MCF 10A (cell line): ENCODE data around the gene STIM1. TPM values are rescaled to one million over a fixed set of nuclear protein-coding genes. Genes with fewer than 3 reads are reported as not detected.

Source experiments
- BruUV-seq: library from RNA; stranded (reverse); fragments of 400-500 nt; replicated peaks from 2 replicates; lab custom pipeline; 2021; lab: Mats Ljungman, UMichigan
- CTCF ChIA-PET: fragments of 300-600 bp; sonication (Branson Sonifier 250); formaldehyde crosslinking; extraction: SDS; loops from one replicate; lab custom pipeline; 2021; ENCODE audit warnings: antibody characterized with exemption, inconsistent platforms; lab: Yijun Ruan, JAX
- POLR2A ChIA-PET: fragments of 300-600, 350-650 bp; sonication (Branson Sonifier 250); formaldehyde crosslinking; extraction: SDS; loops from one replicate; lab custom pipeline; 2020; ENCODE audit warnings: antibody characterized with exemption, inconsistent platforms; lab: Yijun Ruan, JAX
- DNase-seq: peaks from one replicate; pipeline ENCODE4 v3.0.0-alpha.2; 2018; ENCODE audit not compliant: unreplicated experiment
- H3K27ac Mint-ChIP-seq: one replicate; pipeline ENCODE4 v1.8.0; 2022; ENCODE audit warnings: mild to moderate bottlenecking, low read depth, mixed read lengths; ENCODE audit not compliant: unreplicated experiment
- H3K27me3 Mint-ChIP-seq: one replicate; pipeline ENCODE4 v1.8.0; 2022; ENCODE audit warnings: mixed read lengths; ENCODE audit not compliant: insufficient read depth, unreplicated experiment
- H3K36me3 Mint-ChIP-seq: one replicate; pipeline ENCODE4 v1.8.0; 2022; ENCODE audit warnings: mild to moderate bottlenecking, moderate library complexity, mixed read lengths; ENCODE audit not compliant: insufficient read depth, unreplicated experiment
- H3K4me1 Mint-ChIP-seq: one replicate; pipeline ENCODE4 v1.8.0; 2022; ENCODE audit warnings: mixed read lengths; ENCODE audit not compliant: insufficient read depth, unreplicated experiment
- H3K4me3 Mint-ChIP-seq: one replicate; pipeline ENCODE4 v1.8.0; 2022; ENCODE audit warnings: mild to moderate bottlenecking, moderate library complexity, mixed read lengths; ENCODE audit not compliant: unreplicated experiment
- H3K9me3 Mint-ChIP-seq: one replicate; pipeline ENCODE4 v1.8.0; 2022; ENCODE audit warnings: mixed read lengths; ENCODE audit not compliant: unreplicated experiment
- CTCF ChIP-seq: fragments of 200-600 bp; IDR thresholded peaks from one replicate; pipeline ENCODE4 v1.8.0; 2022; ENCODE audit warnings: antibody characterized with exemption, mild to moderate bottlenecking; ENCODE audit not compliant: unreplicated experiment
- intact Hi-C: fragments of 100-400 bp; cut with micrococcal nuclease; formaldehyde crosslinking; loops from 2 replicates; pipeline ENCODE4 v1.14.1; 2022
- total RNA-seq: library from RNA; stranded (reverse); gene quantifications from 2 replicates; pipeline ENCODE4 v1.2.3, GENCODE V29; 2022

Gene STIM1
- total RNA-seq, 1 experiment from 2014 or later: 41.2 TPM

- H3K36me3 Mint-ChIP-seq: no peaks in the 10 kb centered on the region
- H3K27ac Mint-ChIP-seq: no peak overlapping the region
- H3K4me1 Mint-ChIP-seq: no peaks in the 10 kb centered on the region
- no peak for TF ChIP-seq CTCF
- ChIA-PET POLR2A (interaction anchor here (0.7 kb wide), 1 partner anchor 14 kb away, joined by 3 read pairs; no protein-coding TSS in a partner anchor), CTCF (interaction anchor here (0.6 to 1.1 kb wide), 2 partner anchors 13 to 92 kb away, joined by 3 to 5 read pairs; partner anchors contain the start of gene RHOG)
- no peak for DNase-seq
- intact Hi-C loops: no loop called here
- H3K4me3 Mint-ChIP-seq: no peak overlapping the region
- no peaks in the 10 kb centered on the region for H3K27me3 Mint-ChIP-seq
- no TSS peak for BruUV-seq
- H3K9me3 Mint-ChIP-seq: no peaks in the 10 kb centered on the region
Observed at GRCh38 chr11:3933165-3933628, 77.7 kb downstream of the STIM1 start.

- no peak overlapping the region for H3K4me3 Mint-ChIP-seq
- H3K27ac Mint-ChIP-seq: no peak overlapping the region
- no TSS peak for BruUV-seq
- no peaks in the 10 kb centered on the region for H3K9me3 Mint-ChIP-seq
- POLR2A ChIA-PET: no interaction called here
- CTCF ChIA-PET: no interaction called here
- peaks cover 2% of the 10 kb centered on the region for H3K4me1 Mint-ChIP-seq
- no peaks in the 10 kb centered on the region for H3K27me3 Mint-ChIP-seq
- no peak for TF ChIP-seq CTCF
- intact Hi-C loops: no loop called here
- no peak for DNase-seq
- no peaks in the 10 kb centered on the region for H3K36me3 Mint-ChIP-seq
Observed at GRCh38 chr11:3934658-3935057, 79.2 kb downstream of the STIM1 start.

GRCh38 chr11:3936517-3936916 lies 81.1 kb downstream of the STIM1 start:
- no peaks in the 10 kb centered on the region for H3K27me3 Mint-ChIP-seq
- no peaks in the 10 kb centered on the region for H3K9me3 Mint-ChIP-seq
- POLR2A ChIA-PET: interaction anchor here (0.8 kb wide), 1 partner anchor 30 kb away, joined by 3 read pairs; no protein-coding TSS in a partner anchor
- TF ChIP-seq CTCF: no peak
- intact Hi-C loops: no loop called here
- H3K36me3 Mint-ChIP-seq: no peaks in the 10 kb centered on the region
- BruUV-seq: no TSS peak
- H3K4me3 Mint-ChIP-seq: no peak overlapping the region
- no peak for DNase-seq
- CTCF ChIA-PET: no interaction called here
- no peak overlapping the region for H3K27ac Mint-ChIP-seq
- peaks cover 13% of the 10 kb centered on the region for H3K4me1 Mint-ChIP-seq

GRCh38 chr11:3939211-3939610 lies 83.7 kb downstream of the STIM1 start:
- BruUV-seq: no TSS peak
- Mint-ChIP-seq H3K36me3 (no peaks in the 10 kb centered on the region), H3K4me1 (peaks cover 13% of the 10 kb centered on the region), H3K27ac (no peak overlapping the region), H3K4me3 (no peak overlapping the region), H3K9me3 (no peaks in the 10 kb centered on the region), H3K27me3 (no peaks in the 10 kb centered on the region)
- intact Hi-C loops: no loop called here
- TF ChIP-seq CTCF: no peak
- POLR2A ChIA-PET: interaction anchor here (0.7 kb wide), 1 partner anchor 60 kb away, joined by 3 read pairs; no protein-coding TSS in a partner anchor
- CTCF ChIA-PET: interaction anchor here (0.9 to 1.7 kb wide), 3 partner anchors 20 to 133 kb away, joined by 5 to 6 read pairs (median 5); partner anchors contain the start of gene STIM1
- DNase-seq: no peak
